Suprapubic skin (tissue), 4 donors: ENCODE measurements around the gene RAB3D. TPM values are rescaled to one million over a fixed set of nuclear protein-coding genes. Genes with fewer than 3 reads are reported as not detected.

Experiments
- DNase-seq, 2 donors: peaks; one replicate each; pipeline ENCODE4 v3.0.0-alpha.2; 2019; ENCODE audit warnings: low spot score in 2 of 2
- H3K27ac ChIP-seq: fragments of 200-600 bp; sonication (generic); one replicate; pipeline ENCODE4 v1.5.1; 2019
- H3K27me3 ChIP-seq: fragments of 200-600 bp; sonication (generic); one replicate; pipeline ENCODE4 v1.5.1; 2019
- H3K36me3 ChIP-seq: fragments of 200-600 bp; sonication (generic); one replicate; pipeline ENCODE4 v1.5.1; 2019
- H3K4me1 ChIP-seq: fragments of 200-600 bp; sonication (generic); one replicate; pipeline ENCODE4 v1.5.1; 2019
- H3K4me3 ChIP-seq: fragments of 200-600 bp; sonication (generic); one replicate; pipeline ENCODE4 v1.5.1; 2019; ENCODE audit warnings: mild to moderate bottlenecking
- H3K9me3 ChIP-seq: fragments of 200-600 bp; sonication (generic); one replicate; pipeline ENCODE4 v1.5.1; 2019
- CTCF ChIP-seq, 2 donors: fragments of 200-600 bp in 1 of 2; fragments of 450-650 bp in 1 of 2; sonication (generic) in 1 of 2; IDR thresholded peaks; one replicate each; pipeline ENCODE4 v1.5.1; 2016 to 2019; ENCODE audit warnings: antibody characterized with exemption in 2 of 2, mild to moderate bottlenecking in 1 of 2, moderate library complexity in 1 of 2
- EP300 ChIP-seq: sonication (generic); formaldehyde crosslinking; IDR thresholded peaks from one replicate; pipeline ENCODE4 v1.6.1; 2017; ENCODE audit warnings: antibody characterized with exemption
- POLR2A ChIP-seq, 2 donors: fragments of 450-650 bp; IDR thresholded peaks; one replicate each; pipeline ENCODE4 v1.6.1; 2017; ENCODE audit warnings: antibody characterized with exemption in 2 of 2, mild to moderate bottlenecking in 2 of 2, moderate library complexity in 2 of 2
- POLR2AphosphoS5 ChIP-seq, 3 donors: sonication (generic); formaldehyde crosslinking; IDR thresholded peaks; one replicate each; pipeline ENCODE4 v1.6.1; 2017; ENCODE audit warnings: antibody characterized with exemption in 3 of 3
- WGBS: methylation state at CpG from one replicate; pipeline ENCODE4 v1.1.5; 2018; 5-methylcytosine and 5-hydroxymethylcytosine counted together
- total RNA-seq, 4 donors: library from RNA; depleted of rRNA; stranded (reverse); fragments of >200 nt; gene quantifications; one replicate each; pipeline ENCODE4 v1.1.0, GENCODE V29; 2016

RAB3D gene
- total RNA-seq, 4 donors from 2014 or later = 68.7 to 132 (median 98.3) TPM

GRCh38 chr19:11373166-11373884, 33.9 kb upstream of the RAB3D start:
- H3K36me3 ChIP-seq = no peaks in the 10 kb centered on the region
- no peaks in the 10 kb centered on the region for H3K27me3 ChIP-seq
- no peaks in the 10 kb centered on the region for H3K9me3 ChIP-seq
- no peak overlapping the region for H3K27ac ChIP-seq
- H3K4me3 ChIP-seq = no peak overlapping the region
- 53% methylated on average over 10 of the region's 10 CpGs for WGBS
- TF ChIP-seq POLR2A (IDR thresholded peaks at IDR 0.05) (no peak), CTCF (IDR thresholded peaks at IDR 0.05) (no peak), EP300 (no peak), POLR2AphosphoS5 (IDR thresholded peaks at IDR 0.05) (no peak)
- DNase-seq = no peak
- peaks cover 38% of the 10 kb centered on the region for H3K4me1 ChIP-seq

- no peaks in the 10 kb centered on the region for H3K9me3 ChIP-seq
- H3K36me3 ChIP-seq = peaks cover 9% of the 10 kb centered on the region
- no peaks in the 10 kb centered on the region for H3K27me3 ChIP-seq
- no peak for TF ChIP-seq EP300
- no peak for DNase-seq
- peaks cover 14% of the 10 kb centered on the region for H3K4me1 ChIP-seq
- no peak overlapping the region for H3K4me3 ChIP-seq
- no peak overlapping the region for H3K27ac ChIP-seq
- WGBS = 84% methylated on average over 2 of the region's 2 CpGs
Measured at GRCh38 chr19:11370744-11371143, 31.3 kb upstream of the RAB3D start.

GRCh38 chr19:11367528-11367927, 28.1 kb upstream of the RAB3D start:
- peaks cover 38% of the 10 kb centered on the region for H3K36me3 ChIP-seq
- H3K4me3 ChIP-seq = no peak overlapping the region
- no peaks in the 10 kb centered on the region for H3K4me1 ChIP-seq
- H3K9me3 ChIP-seq = no peaks in the 10 kb centered on the region
- DNase-seq = no peak
- H3K27ac ChIP-seq = no peak overlapping the region
- 94% methylated on average over 1 of the region's 2 CpGs for WGBS
- H3K27me3 ChIP-seq = no peaks in the 10 kb centered on the region
- TF ChIP-seq EP300 (no peak), POLR2AphosphoS5 (IDR thresholded peaks at IDR 0.05) (no peak), CTCF (IDR thresholded peaks at IDR 0.05) (no peak), POLR2A (IDR thresholded peaks at IDR 0.05) (no peak)

- Histone ChIP-seq H3K4me3 (no peak overlapping the region), H3K36me3 (peaks cover 45% of the 10 kb centered on the region), H3K27me3 (no peaks in the 10 kb centered on the region), H3K27ac (no peak overlapping the region), H3K9me3 (no peaks in the 10 kb centered on the region), H3K4me1 (peaks cover 4% of the 10 kb centered on the region)
- WGBS = 66% methylated on average over 7 of the region's 7 CpGs
- TF ChIP-seq POLR2AphosphoS5 (IDR thresholded peaks at IDR 0.05) = no peak
- no peak for DNase-seq
Measured at GRCh38 chr19:11365557-11366117, 26.2 kb upstream of the RAB3D start.

GRCh38 chr19:11364935-11365334, 25.5 kb upstream of the RAB3D start:
- H3K27ac ChIP-seq = no peak overlapping the region
- H3K27me3 ChIP-seq = no peaks in the 10 kb centered on the region
- DNase-seq = no peak
- peaks cover 4% of the 10 kb centered on the region for H3K4me1 ChIP-seq
- TF ChIP-seq POLR2AphosphoS5 (IDR thresholded peaks at IDR 0.05) (no peak), EP300 (no peak), POLR2A (IDR thresholded peaks at IDR 0.05) (no peak), CTCF (IDR thresholded peaks at IDR 0.05) (no peak)
- peaks cover 45% of the 10 kb centered on the region for H3K36me3 ChIP-seq
- WGBS = 53% methylated on average over 3 of the region's 5 CpGs
- no peaks in the 10 kb centered on the region for H3K9me3 ChIP-seq
- no peak overlapping the region for H3K4me3 ChIP-seq

GRCh38 chr19:11364296-11364904, 24.9 kb upstream of the RAB3D start:
- no peak for TF ChIP-seq POLR2AphosphoS5 (IDR thresholded peaks at IDR 0.05)
- no peak for TF ChIP-seq POLR2A (IDR thresholded peaks at IDR 0.05)
- TF ChIP-seq CTCF (IDR thresholded peaks at IDR 0.05) = no peak
- TF ChIP-seq EP300 = no peak
- no peak for DNase-seq
- Histone ChIP-seq H3K36me3 (peaks cover 49% of the 10 kb centered on the region), H3K4me3 (no peak overlapping the region), H3K4me1 (peaks cover 4% of the 10 kb centered on the region), H3K27ac (no peak overlapping the region), H3K9me3 (no peaks in the 10 kb centered on the region), H3K27me3 (no peaks in the 10 kb centered on the region)
- WGBS = 94% methylated on average over 20 of the region's 28 CpGs
